Measurements from ENCODE around the gene PEX26. TPM values are rescaled to one million over a fixed set of nuclear protein-coding genes. Genes with fewer than 3 reads are reported as not detected.

PEX26 gene
- polyA plus RNA-seq, 1 donor (not counting 4 experiments of a cell fraction or from before 2014, with no cell fraction given): 23.0 TPM

DNA sequence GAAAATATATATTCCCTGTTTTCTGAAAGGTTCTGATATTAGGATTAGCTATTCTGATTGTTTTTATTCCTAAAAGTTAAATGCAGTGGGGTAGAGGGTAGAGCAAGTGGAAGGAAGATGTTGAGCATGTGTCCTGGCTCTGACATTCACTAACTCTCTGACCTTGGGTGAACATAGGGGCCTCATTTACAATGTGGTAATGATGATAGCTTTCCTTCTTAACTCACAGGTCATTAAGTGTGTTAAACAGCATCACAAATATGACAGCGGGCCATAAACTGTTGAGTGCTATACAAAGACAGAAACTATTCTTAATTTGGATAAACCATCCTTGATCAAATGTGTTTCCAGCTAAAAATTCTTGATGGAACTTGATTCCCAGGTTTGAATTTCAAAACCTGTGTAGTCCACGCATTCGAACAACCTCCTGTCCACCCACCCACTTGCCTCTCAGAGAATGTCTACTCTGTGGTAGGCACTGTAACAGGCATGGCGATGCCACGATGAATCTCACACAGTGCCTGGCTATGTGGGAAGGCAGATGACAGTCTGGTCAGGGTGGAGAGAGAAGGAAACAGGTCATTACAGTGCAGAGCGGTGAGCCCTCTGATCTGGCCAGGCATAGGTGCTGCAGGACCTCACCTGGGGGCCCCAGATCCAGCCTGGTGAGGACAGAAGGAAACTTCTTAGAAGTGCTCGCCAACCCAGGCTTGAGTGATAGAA lies 19.3 kb upstream of the PEX26 start:
- H3K4me1 ChIP-seq (ENCODE audit: control insufficient read depth, extremely low read depth, insufficient read depth, low read length): peaks cover 55% of the 10 kb centered on the region
- H3K27ac ChIP-seq (ENCODE audit: control insufficient read depth, insufficient read depth, low read length): no peak overlapping the region
- no peaks in the 10 kb centered on the region for H3K9me1 ChIP-seq (ENCODE audit: control insufficient read depth, extremely low read depth, insufficient read depth, low read length)
- no peaks in the 10 kb centered on the region for H3K9me3 ChIP-seq (ENCODE audit: control insufficient read depth, low read depth, low read length)
- H3K4me3 ChIP-seq (ENCODE audit: control insufficient read depth in 2 of 3, extremely low read depth in 1 of 3, insufficient read depth in 2 of 3, low read depth in 1 of 3, low read length in 3 of 3): no peak overlapping the region
- H3K36me3 ChIP-seq (ENCODE audit: control insufficient read depth in 2 of 2, extremely low read depth in 1 of 2, insufficient read depth in 2 of 2, low read length in 2 of 2): no peaks in the 10 kb centered on the region
- H3K4me2 ChIP-seq (ENCODE audit: control insufficient read depth, extremely low read depth, insufficient read depth, low read depth, low read length): no peak overlapping the region
- DNase-seq (ENCODE audit: low read depth, low spot score): no peak
- no peaks in the 10 kb centered on the region for H3K27me3 ChIP-seq (ENCODE audit: control insufficient read depth, extremely low read depth, insufficient read depth, low read length)
- H2AFZ ChIP-seq (ENCODE audit: control insufficient read depth, low read length): no peak overlapping the region
- H3K79me2 ChIP-seq (ENCODE audit: control insufficient read depth, insufficient read depth, low read length): no peaks in the 10 kb centered on the region
- TF ChIP-seq EZH2 (IDR thresholded peaks at IDR 0.05; ENCODE audit: low read length): no peak
- TF ChIP-seq, protein P1, sequence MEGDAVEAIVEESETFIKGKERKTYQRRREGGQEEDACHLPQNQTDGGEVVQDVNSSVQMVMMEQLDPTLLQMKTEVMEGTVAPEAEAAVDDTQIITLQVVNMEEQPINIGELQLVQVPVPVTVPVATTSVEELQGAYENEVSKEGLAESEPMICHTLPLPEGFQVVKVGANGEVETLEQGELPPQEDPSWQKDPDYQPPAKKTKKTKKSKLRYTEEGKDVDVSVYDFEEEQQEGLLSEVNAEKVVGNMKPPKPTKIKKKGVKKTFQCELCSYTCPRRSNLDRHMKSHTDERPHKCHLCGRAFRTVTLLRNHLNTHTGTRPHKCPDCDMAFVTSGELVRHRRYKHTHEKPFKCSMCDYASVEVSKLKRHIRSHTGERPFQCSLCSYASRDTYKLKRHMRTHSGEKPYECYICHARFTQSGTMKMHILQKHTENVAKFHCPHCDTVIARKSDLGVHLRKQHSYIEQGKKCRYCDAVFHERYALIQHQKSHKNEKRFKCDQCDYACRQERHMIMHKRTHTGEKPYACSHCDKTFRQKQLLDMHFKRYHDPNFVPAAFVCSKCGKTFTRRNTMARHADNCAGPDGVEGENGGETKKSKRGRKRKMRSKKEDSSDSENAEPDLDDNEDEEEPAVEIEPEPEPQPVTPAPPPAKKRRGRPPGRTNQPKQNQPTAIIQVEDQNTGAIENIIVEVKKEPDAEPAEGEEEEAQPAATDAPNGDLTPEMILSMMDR (optimal IDR thresholded peaks at IDR 0.05 in 1 of 3, IDR thresholded peaks at IDR 0.05 in 1 of 3, conservative IDR thresholded peaks at IDR 0.05 in 1 of 3; ENCODE audit: extremely low read depth in 1 of 3, insufficient read depth in 2 of 3, low read length in 3 of 3): no peak
- dilution Hi-C loops (cut with MboI; ENCODE audit: extremely low pct_ligation_motif_present, low sequenced_read_pairs): no loop called here
- FAIRE-seq: no peak
- H3K9ac ChIP-seq (ENCODE audit: control insufficient read depth, extremely low read depth, insufficient read depth, low read length): no peak overlapping the region
- no peaks in the 10 kb centered on the region for H4K20me1 ChIP-seq (ENCODE audit: control insufficient read depth, extremely low read depth, insufficient read depth, low read length)

DNA sequence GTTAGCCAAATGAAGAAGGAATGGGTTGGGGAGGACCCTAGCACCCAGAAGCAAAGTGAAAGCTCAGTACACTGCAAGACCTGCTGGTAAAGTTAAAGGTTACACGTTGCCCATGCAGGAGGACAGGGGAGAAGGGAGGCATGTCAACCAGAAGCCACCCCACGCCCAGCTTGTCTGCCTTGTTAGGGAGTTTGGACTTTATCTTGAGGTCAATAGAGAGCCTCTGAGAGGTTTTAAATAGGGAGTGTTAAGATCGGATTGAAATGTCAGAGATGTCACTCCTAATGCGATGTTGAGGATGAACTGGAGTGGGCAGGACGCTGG lies 18.7 kb upstream of the PEX26 start:
- Histone ChIP-seq H3K27ac (ENCODE audit: control insufficient read depth, insufficient read depth, low read length) (no peak overlapping the region), H3K4me2 (ENCODE audit: control insufficient read depth, extremely low read depth, insufficient read depth, low read depth, low read length) (no peak overlapping the region), H3K4me3 (ENCODE audit: control insufficient read depth in 2 of 3, extremely low read depth in 1 of 3, insufficient read depth in 2 of 3, low read depth in 1 of 3, low read length in 3 of 3) (no peak overlapping the region), H3K36me3 (ENCODE audit: control insufficient read depth in 2 of 2, extremely low read depth in 1 of 2, insufficient read depth in 2 of 2, low read length in 2 of 2) (no peaks in the 10 kb centered on the region), H3K79me2 (ENCODE audit: control insufficient read depth, insufficient read depth, low read length) (no peaks in the 10 kb centered on the region), H3K4me1 (ENCODE audit: control insufficient read depth, extremely low read depth, insufficient read depth, low read length) (peaks cover 57% of the 10 kb centered on the region), H4K20me1 (ENCODE audit: control insufficient read depth, extremely low read depth, insufficient read depth, low read length) (no peaks in the 10 kb centered on the region), H3K9ac (ENCODE audit: control insufficient read depth, extremely low read depth, insufficient read depth, low read length) (no peak overlapping the region), H3K27me3 (ENCODE audit: control insufficient read depth, extremely low read depth, insufficient read depth, low read length) (no peaks in the 10 kb centered on the region), H3K9me3 (ENCODE audit: control insufficient read depth, low read depth, low read length) (no peaks in the 10 kb centered on the region), H2AFZ (ENCODE audit: control insufficient read depth, low read length) (no peak overlapping the region), H3K9me1 (ENCODE audit: control insufficient read depth, extremely low read depth, insufficient read depth, low read length) (no peaks in the 10 kb centered on the region)
- dilution Hi-C loops (cut with MboI; ENCODE audit: extremely low pct_ligation_motif_present, low sequenced_read_pairs): no loop called here
- FAIRE-seq (no peak), DNase-seq (ENCODE audit: low read depth, low spot score) (no peak)
- TF ChIP-seq EZH2 (IDR thresholded peaks at IDR 0.05; ENCODE audit: low read length): no peak
- TF ChIP-seq, protein P1 (optimal IDR thresholded peaks at IDR 0.05 in 1 of 3, IDR thresholded peaks at IDR 0.05 in 1 of 3, conservative IDR thresholded peaks at IDR 0.05 in 1 of 3; ENCODE audit: extremely low read depth in 1 of 3, insufficient read depth in 2 of 3, low read length in 3 of 3): no peak

Data from keratinocyte (primary cell).